Body of pancreas (tissue), 4 donors: Measurements from ENCODE around the gene WDR37.

ENCODE experiments used
- POLR2A ChIP-seq, 3 donors: fragments of 450-650 bp; IDR thresholded peaks; one replicate each; pipeline ENCODE4 v1.6.1; 2016; ENCODE audit warnings: antibody characterized with exemption in 3 of 3, mild to moderate bottlenecking in 2 of 3
- TF ChIP-seq, protein P1 (sequence below), 7 experiments: fragments of 450-650 bp in 4 of 7; fragments of 200-600 bp in 3 of 7; sonication (generic) in 3 of 7; IDR thresholded peaks; one replicate each; pipeline ENCODE4 v1.5.1; 2016 to 2019; ENCODE audit warnings: antibody characterized with exemption in 7 of 7

DNA sequence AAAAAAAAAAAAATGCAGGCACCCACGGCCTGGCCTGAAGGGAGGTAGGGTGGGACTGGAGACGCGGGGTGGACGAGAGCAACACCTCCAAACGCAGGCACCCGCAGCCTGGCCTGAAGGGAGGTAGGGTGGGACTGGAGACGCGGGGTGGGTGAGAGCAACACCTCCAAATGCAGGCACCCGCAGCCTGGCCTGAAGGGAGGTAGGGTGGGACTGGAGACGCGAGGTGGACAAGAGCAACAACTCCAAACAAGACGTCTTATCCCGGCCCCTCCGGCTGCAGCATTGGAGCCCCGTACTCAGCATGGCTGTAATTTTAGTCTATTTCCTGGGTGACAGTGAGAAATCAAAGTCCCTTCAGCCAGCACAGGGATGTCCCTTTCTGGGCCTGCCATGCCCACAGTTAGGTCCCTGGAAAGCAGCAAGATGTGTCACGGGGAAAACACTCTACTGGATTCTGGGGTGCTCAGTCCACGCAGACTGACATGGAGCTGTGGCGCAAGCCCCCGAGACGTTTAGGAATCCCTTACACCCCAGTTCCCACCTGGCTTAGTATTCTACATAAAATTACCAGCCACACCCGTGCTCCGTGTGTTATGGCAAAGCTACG, 119.9 kb downstream of the WDR37 start:
- TF ChIP-seq, protein P1, sequence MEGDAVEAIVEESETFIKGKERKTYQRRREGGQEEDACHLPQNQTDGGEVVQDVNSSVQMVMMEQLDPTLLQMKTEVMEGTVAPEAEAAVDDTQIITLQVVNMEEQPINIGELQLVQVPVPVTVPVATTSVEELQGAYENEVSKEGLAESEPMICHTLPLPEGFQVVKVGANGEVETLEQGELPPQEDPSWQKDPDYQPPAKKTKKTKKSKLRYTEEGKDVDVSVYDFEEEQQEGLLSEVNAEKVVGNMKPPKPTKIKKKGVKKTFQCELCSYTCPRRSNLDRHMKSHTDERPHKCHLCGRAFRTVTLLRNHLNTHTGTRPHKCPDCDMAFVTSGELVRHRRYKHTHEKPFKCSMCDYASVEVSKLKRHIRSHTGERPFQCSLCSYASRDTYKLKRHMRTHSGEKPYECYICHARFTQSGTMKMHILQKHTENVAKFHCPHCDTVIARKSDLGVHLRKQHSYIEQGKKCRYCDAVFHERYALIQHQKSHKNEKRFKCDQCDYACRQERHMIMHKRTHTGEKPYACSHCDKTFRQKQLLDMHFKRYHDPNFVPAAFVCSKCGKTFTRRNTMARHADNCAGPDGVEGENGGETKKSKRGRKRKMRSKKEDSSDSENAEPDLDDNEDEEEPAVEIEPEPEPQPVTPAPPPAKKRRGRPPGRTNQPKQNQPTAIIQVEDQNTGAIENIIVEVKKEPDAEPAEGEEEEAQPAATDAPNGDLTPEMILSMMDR (IDR thresholded peaks at IDR 0.05) = no peak
- TF ChIP-seq POLR2A (IDR thresholded peaks at IDR 0.05) = no peak
